B cell (primary cell): ENCODE results near the gene CAMTA1. TPM values are rescaled to one million over a fixed set of nuclear protein-coding genes. Genes with fewer than 3 reads are reported as not detected.

Experiments used
- ATAC-seq: fragments of 200-7000 bp; cut with Tn5 transposase; one replicate; pipeline ENCODE4 v1.10.0; 2021; ENCODE audit warnings: low read depth, mild to moderate bottlenecking, moderate number of reproducible peaks, moderate library complexity
- CTCF ChIA-PET: fragments of 350-600 bp; sonication (Branson Sonifier 250); formaldehyde crosslinking; loops from one replicate; lab custom pipeline; 2021; ENCODE audit warnings: antibody characterized with exemption, inconsistent platforms; lab: Charles Lee
- POLR2A ChIA-PET: fragments of 350-600 bp; sonication (Branson Sonifier 250); formaldehyde crosslinking; loops from one replicate; lab custom pipeline; 2021; ENCODE audit warnings: antibody characterized with exemption; lab: Charles Lee
- DNase-seq: peaks from one replicate; pipeline ENCODE4 v3.0.0; 2013
- H2AFZ ChIP-seq: 2 replicates; pipeline ENCODE4 v1.6.1; 2012; ENCODE audit warnings: mild to moderate bottlenecking, low read depth, low read length; ENCODE audit not compliant: insufficient read depth, poor library complexity, severe bottlenecking
- H3K27ac ChIP-seq, 2 donors: 1 replicate in 1 of 2; 2 replicates in 1 of 2; pipeline ENCODE4 v1.5.1; 2012 to 2013; ENCODE audit warnings: low read length in 2 of 2, mild to moderate bottlenecking in 2 of 2, moderate library complexity in 1 of 2
- H3K27me3 ChIP-seq, 4 experiments: fragments of 200-600 bp in 1 of 4; sonication (generic) in 1 of 4; replicated peaks in 1 of 4; 1 replicate in 2 of 4; 2 replicates in 2 of 4; pipeline versions ENCODE4 v1.6.1 to v1.7.0; 2013 to 2016; ENCODE audit warnings: low read length in 3 of 4, mild to moderate bottlenecking in 2 of 4, mixed read lengths in 1 of 4, moderate library complexity in 1 of 4; ENCODE audit not compliant: insufficient read depth in 4 of 4, control insufficient read depth in 3 of 4; ENCODE audit errors: control extremely low read depth in 1 of 4
- H3K36me3 ChIP-seq, 2 experiments: replicated peaks in 1 of 2; 1 replicate in 1 of 2; 2 replicates in 1 of 2; pipeline versions ENCODE4 v1.6.1 to v1.7.1; 2013; ENCODE audit warnings: low read length in 1 of 2; ENCODE audit not compliant: insufficient read depth in 2 of 2, control insufficient read depth in 1 of 2; ENCODE audit errors: control extremely low read depth in 1 of 2, extremely low read depth in 1 of 2
- H3K4me1 ChIP-seq, 2 donors: fragments of 200-600 bp in 1 of 2; sonication (generic) in 1 of 2; 1 replicate in 1 of 2; 2 replicates in 1 of 2; pipeline versions ENCODE4 v1.5.1 to v1.6.1; 2013 to 2017; ENCODE audit warnings: low read length in 2 of 2; ENCODE audit not compliant: control insufficient read depth in 2 of 2, insufficient read depth in 2 of 2
- H3K4me2 ChIP-seq: replicated peaks from 2 replicates; pipeline ENCODE3; 2012; ENCODE audit warnings: mild to moderate bottlenecking, low read depth, low read length; ENCODE audit not compliant: poor library complexity, severe bottlenecking
- H3K4me3 ChIP-seq, 5 experiments: fragments of 200-600 bp in 1 of 5; sonication (generic) in 1 of 5; 1 replicate in 3 of 5; 2 replicates in 2 of 5; pipeline versions ENCODE4 v1.5.1 to v1.7.0; 2011 to 2016; ENCODE audit warnings: low read length in 4 of 5, mild to moderate bottlenecking in 4 of 5, low read depth in 2 of 5, control low read depth in 1 of 5, moderate library complexity in 1 of 5; ENCODE audit not compliant: insufficient read depth in 1 of 5; ENCODE audit errors: control extremely low read depth in 1 of 5, extremely low read depth in 1 of 5
- H3K79me2 ChIP-seq: fragments of 200-600 bp; sonication (generic); one replicate; pipeline ENCODE4 v1.6.0; 2016; ENCODE audit warnings: low read length; ENCODE audit not compliant: control insufficient read depth, insufficient read depth
- H3K9ac ChIP-seq: fragments of 200-600 bp; sonication (generic); 2 replicates; pipeline ENCODE4 v1.6.1; 2017; ENCODE audit warnings: mild to moderate bottlenecking, low read length, moderate library complexity
- H3K9me3 ChIP-seq, 3 donors: one replicate each; pipeline versions ENCODE4 v1.6.1 to v1.7.1; 2013; ENCODE audit warnings: low read length in 2 of 3; ENCODE audit not compliant: control insufficient read depth in 2 of 3, insufficient read depth in 1 of 3; ENCODE audit errors: control extremely low read depth in 1 of 3
- H4K20me1 ChIP-seq: 2 replicates; pipeline ENCODE4 v1.6.0; 2012; ENCODE audit warnings: mild to moderate bottlenecking, low read length; ENCODE audit not compliant: insufficient read depth, control insufficient read depth, poor library complexity, severe bottlenecking
- H3K27ac Mint-ChIP-seq: one replicate; pipeline ENCODE4 v1.8.0; 2021; ENCODE audit warnings: mixed read lengths
- H3K27me3 Mint-ChIP-seq: one replicate; pipeline ENCODE4 v1.8.0; 2021; ENCODE audit warnings: mixed read lengths
- H3K4me1 Mint-ChIP-seq: one replicate; pipeline ENCODE4 v1.8.0; 2021; ENCODE audit warnings: mixed read lengths
- H3K4me3 Mint-ChIP-seq: one replicate; pipeline ENCODE4 v1.8.0; 2021; ENCODE audit warnings: mixed read lengths
- H3K9me3 Mint-ChIP-seq: one replicate; pipeline ENCODE4 v1.8.0; 2022; ENCODE audit warnings: mixed read lengths; ENCODE audit not compliant: insufficient read depth
- EZH2 ChIP-seq: IDR thresholded peaks from 2 replicates; pipeline ENCODE4 v1.6.1; 2012; ENCODE audit warnings: borderline replicate concordance, low read depth, mild to moderate bottlenecking, moderate library complexity, low read length; ENCODE audit not compliant: insufficient read depth, poor library complexity, severe bottlenecking
- WGBS: methylation state at CpG from one replicate; pipeline ENCODE4 v1.1.5; 2013; ENCODE audit warnings: missing lambda C conversion rate; ENCODE audit not compliant: insufficient coverage; 5-methylcytosine and 5-hydroxymethylcytosine counted together
- intact Hi-C: fragments of 100-400 bp; cut with micrococcal nuclease; formaldehyde crosslinking; loops from one replicate; pipeline ENCODE4 v1.10.0; 2022
- polyA plus RNA-seq: library from polyadenylated mRNA; depleted of rRNA; stranded (reverse); fragments of >200 nt; gene quantifications from 2 replicates; pipeline ENCODE4 v1.2.3, GENCODE V29; 2012
- total RNA-seq, 2 donors: library from RNA; stranded (reverse); fragments of 120-200 nt in 1 of 2; gene quantifications; 1 replicate in 1 of 2; 2 replicates in 1 of 2; pipeline versions ENCODE4 v1.2.3 to v1.2.4, GENCODE V29; 2013 to 2022
- TF ChIP-seq, protein P1 (sequence below): fragments of 200-600 bp; IDR thresholded peaks from one replicate; pipeline ENCODE4 v1.8.0; 2022; ENCODE audit warnings: antibody characterized with exemption, mild to moderate bottlenecking

CAMTA1 gene
- total and polyA plus RNA-seq, 2 donors (not counting 1 experiment from before 2014, with no cell fraction given): 42.2 to 45.7 TPM

DNA sequence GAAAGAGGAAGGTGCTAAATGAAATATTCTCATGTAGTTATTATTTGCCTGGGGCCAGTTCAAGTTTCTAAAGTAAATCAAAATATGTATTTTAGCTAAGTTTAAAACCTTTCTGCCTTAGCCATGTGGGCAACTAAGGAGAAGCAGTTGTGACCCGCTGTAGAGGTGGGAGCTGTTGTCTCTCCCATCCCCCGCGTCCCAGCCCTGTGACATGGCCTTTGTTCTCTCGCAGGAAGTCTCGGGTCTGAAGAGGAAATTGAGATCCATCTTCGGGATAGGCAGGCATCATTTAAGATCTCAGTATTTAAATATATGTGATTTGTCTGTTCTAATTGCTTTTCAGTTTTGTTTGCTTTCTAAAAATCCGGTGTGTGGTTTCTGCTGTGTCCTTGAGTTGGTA is 121.5 kb downstream of the CAMTA1 start:
- no peak overlapping the region for H3K4me3 Mint-ChIP-seq
- Histone ChIP-seq H3K9me3 (no peaks in the 10 kb centered on the region), H3K4me3 (no peak overlapping the region), H3K4me1 (no peaks in the 10 kb centered on the region), H3K79me2 (no peaks in the 10 kb centered on the region), H3K36me3 (no peaks in the 10 kb centered on the region), H3K4me2 (no peak overlapping the region), H4K20me1 (no peaks in the 10 kb centered on the region), H3K9ac (no peak overlapping the region), H3K27me3 (no peaks in the 10 kb centered on the region), H3K27ac (no peak overlapping the region), H2AFZ (no peak overlapping the region)
- intact Hi-C loops: no loop called here
- WGBS: 57% methylated on average over 6 of the region's 7 CpGs
- no peaks in the 10 kb centered on the region for H3K9me3 Mint-ChIP-seq
- DNase-seq (no peak), ATAC-seq (no peak)
- TF ChIP-seq EZH2: no peak
- TF ChIP-seq, protein P1, sequence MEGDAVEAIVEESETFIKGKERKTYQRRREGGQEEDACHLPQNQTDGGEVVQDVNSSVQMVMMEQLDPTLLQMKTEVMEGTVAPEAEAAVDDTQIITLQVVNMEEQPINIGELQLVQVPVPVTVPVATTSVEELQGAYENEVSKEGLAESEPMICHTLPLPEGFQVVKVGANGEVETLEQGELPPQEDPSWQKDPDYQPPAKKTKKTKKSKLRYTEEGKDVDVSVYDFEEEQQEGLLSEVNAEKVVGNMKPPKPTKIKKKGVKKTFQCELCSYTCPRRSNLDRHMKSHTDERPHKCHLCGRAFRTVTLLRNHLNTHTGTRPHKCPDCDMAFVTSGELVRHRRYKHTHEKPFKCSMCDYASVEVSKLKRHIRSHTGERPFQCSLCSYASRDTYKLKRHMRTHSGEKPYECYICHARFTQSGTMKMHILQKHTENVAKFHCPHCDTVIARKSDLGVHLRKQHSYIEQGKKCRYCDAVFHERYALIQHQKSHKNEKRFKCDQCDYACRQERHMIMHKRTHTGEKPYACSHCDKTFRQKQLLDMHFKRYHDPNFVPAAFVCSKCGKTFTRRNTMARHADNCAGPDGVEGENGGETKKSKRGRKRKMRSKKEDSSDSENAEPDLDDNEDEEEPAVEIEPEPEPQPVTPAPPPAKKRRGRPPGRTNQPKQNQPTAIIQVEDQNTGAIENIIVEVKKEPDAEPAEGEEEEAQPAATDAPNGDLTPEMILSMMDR: no peak
- ChIA-PET CTCF (no interaction called here), POLR2A (no interaction called here)
- H3K27me3 Mint-ChIP-seq: peaks cover 7% of the 10 kb centered on the region
- H3K4me1 Mint-ChIP-seq: no peaks in the 10 kb centered on the region
- H3K27ac Mint-ChIP-seq: no peak overlapping the region

- Histone ChIP-seq H3K9ac (no peak overlapping the region), H3K27me3 (no peaks in the 10 kb centered on the region), H3K9me3 (no peaks in the 10 kb centered on the region), H3K4me2 (no peak overlapping the region), H3K4me1 (no peaks in the 10 kb centered on the region), H3K4me3 (no peak overlapping the region), H3K27ac (no peak overlapping the region), H2AFZ (no peak overlapping the region), H3K79me2 (no peaks in the 10 kb centered on the region), H3K36me3 (no peaks in the 10 kb centered on the region), H4K20me1 (no peaks in the 10 kb centered on the region)
- no peak for TF ChIP-seq EZH2
- TF ChIP-seq, protein P1: no peak
- ChIA-PET POLR2A (no interaction called here), CTCF (no interaction called here)
- intact Hi-C loops: no loop called here
- ATAC-seq: no peak
- H3K27ac Mint-ChIP-seq: no peak overlapping the region
- WGBS: 88% methylated on average over 12 of the region's 12 CpGs
- no peaks in the 10 kb centered on the region for H3K4me1 Mint-ChIP-seq
- no peak for DNase-seq
- H3K4me3 Mint-ChIP-seq: no peak overlapping the region
- peaks cover 7% of the 10 kb centered on the region for H3K27me3 Mint-ChIP-seq
- H3K9me3 Mint-ChIP-seq: no peaks in the 10 kb centered on the region
Observed at GRCh38 chr1:6907201-6907600, 121.9 kb downstream of the CAMTA1 start.
